Lower leg skin (tissue), 4 donors: ENCODE measurements around the gene CACNA1H. TPM values are rescaled to one million over a fixed set of nuclear protein-coding genes. Genes with fewer than 3 reads are reported as not detected.

Experiments used
- DNase-seq, 2 donors: peaks; one replicate each; pipeline ENCODE4 v3.0.0-alpha.2; 2019; ENCODE audit warnings: low spot score in 2 of 2
- H3K4me3 ChIP-seq: fragments of 200-600 bp; sonication (generic); 2 replicates; pipeline ENCODE4 v1.5.1; 2017; ENCODE audit warnings: mild to moderate bottlenecking, low read depth; ENCODE audit not compliant: poor library complexity, severe bottlenecking
- CTCF ChIP-seq, 3 donors: fragments of 450-650 bp; IDR thresholded peaks; one replicate each; pipeline ENCODE4 v1.5.1; 2016; ENCODE audit warnings: antibody characterized with exemption in 3 of 3, mild to moderate bottlenecking in 3 of 3, moderate library complexity in 2 of 3
- POLR2A ChIP-seq, 2 donors: fragments of 450-650 bp; IDR thresholded peaks; one replicate each; pipeline ENCODE4 v1.6.1; 2016 to 2017; ENCODE audit warnings: antibody characterized with exemption in 2 of 2, mild to moderate bottlenecking in 1 of 2, moderate library complexity in 1 of 2
- WGBS, 2 donors: methylation state at CpG; one replicate each; pipeline ENCODE4 v1.1.5; 2018; 5-methylcytosine and 5-hydroxymethylcytosine counted together
- intact Hi-C: fragments of 100-400 bp; cut with DNase I; formaldehyde crosslinking; loops from one replicate; pipeline ENCODE4 v1.15.0; 2023; ENCODE audit warnings: low total_unique reads
- total RNA-seq, 4 donors: library from RNA; depleted of rRNA; stranded (reverse); fragments of >200 nt; gene quantifications; one replicate each; pipeline ENCODE4 v1.1.0, GENCODE V29; 2016

Gene CACNA1H
- total RNA-seq, 4 donors from 2014 or later = 29.3 to 151 (median 72.1) TPM

DNA sequence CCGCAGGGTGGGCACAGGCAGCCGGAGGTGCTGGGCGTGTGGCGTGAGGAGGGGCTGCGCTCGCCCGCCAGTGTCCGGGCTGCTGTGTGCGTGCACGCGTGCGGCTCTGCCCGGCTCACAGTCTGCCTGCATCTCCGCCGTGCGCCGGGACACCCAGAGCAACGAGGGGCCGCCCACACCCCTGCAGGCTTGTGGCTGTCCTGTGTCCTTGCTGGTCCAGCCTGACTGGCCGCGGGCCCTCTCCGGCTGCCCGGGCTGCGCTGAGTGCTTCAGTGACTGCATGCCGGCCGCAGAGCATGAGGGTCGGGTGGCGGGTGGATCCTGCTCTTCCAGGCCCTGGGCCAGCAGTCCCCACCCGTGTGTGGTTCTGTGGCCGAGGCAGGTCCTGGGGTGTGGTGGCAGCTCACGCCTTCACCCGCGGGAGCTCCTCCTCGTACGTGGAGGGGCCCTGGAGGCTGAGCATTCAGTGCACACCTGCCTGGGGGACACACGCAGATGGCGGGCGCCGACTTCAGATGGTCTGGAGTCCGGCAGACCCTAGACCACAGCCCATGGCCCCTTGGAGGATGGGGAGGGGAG lies 59.8 kb downstream of the CACNA1H start:
- intact Hi-C loops = no loop called here
- TF ChIP-seq CTCF (IDR thresholded peaks at IDR 0.05) = no peak
- no peak for DNase-seq
- no peak overlapping the region for H3K4me3 ChIP-seq
- 77 to 84% methylated on average over 14 to 26 of the region's 40 CpGs for WGBS, 2 donors

- no peak for TF ChIP-seq CTCF (IDR thresholded peaks at IDR 0.05)
- no peak for DNase-seq
- WGBS, 2 donors = 73 to 77% methylated on average over 4 to 8 of the region's 8 CpGs
- no peak overlapping the region for H3K4me3 ChIP-seq
- intact Hi-C loops = no loop called here
Observed at GRCh38 chr16:1213231-1213630, 60.3 kb downstream of the CACNA1H start.

DNA sequence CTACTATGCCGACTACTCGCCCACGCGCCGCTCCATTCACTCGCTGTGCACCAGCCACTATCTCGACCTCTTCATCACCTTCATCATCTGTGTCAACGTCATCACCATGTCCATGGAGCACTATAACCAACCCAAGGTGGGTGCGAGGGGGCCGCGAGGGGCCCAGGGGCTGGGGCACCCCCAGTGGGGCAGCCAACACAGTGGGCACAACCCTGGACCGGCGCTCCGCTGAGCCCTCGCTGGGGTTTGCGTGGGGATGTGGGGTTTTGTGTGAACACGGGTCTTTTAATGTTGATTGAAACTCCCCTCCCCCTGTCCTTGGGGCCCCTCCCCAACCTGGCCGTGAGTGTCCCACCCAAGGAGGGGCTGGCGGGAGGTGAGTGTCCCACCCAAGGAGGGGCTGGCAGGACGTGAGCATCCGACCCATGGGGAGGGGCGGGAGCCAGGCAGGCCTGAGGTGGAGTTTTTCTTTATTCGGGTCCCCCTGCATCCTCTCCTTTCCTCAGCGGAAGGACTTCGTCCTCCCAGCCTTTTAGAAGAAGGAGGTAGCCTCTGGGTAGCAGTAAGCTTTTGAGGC lies 61.0 kb downstream of the CACNA1H start:
- no peak for TF ChIP-seq CTCF (IDR thresholded peaks at IDR 0.05)
- TF ChIP-seq POLR2A (IDR thresholded peaks at IDR 0.05) = no peak
- intact Hi-C loops = no loop called here
- WGBS, 2 donors = 77 to 84% methylated on average over 25 of the region's 25 CpGs
- no peak overlapping the region for H3K4me3 ChIP-seq
- no peak for DNase-seq

- WGBS, 2 donors = 80 to 84% methylated on average over 3 to 9 of the region's 16 CpGs
- intact Hi-C loops = no loop called here
- DNase-seq = no peak
- TF ChIP-seq POLR2A (IDR thresholded peaks at IDR 0.05) = no peak
- TF ChIP-seq CTCF (IDR thresholded peaks at IDR 0.05) = no peak
- H3K4me3 ChIP-seq = no peak overlapping the region
Observed at GRCh38 chr16:1214719-1215118, 61.8 kb downstream of the CACNA1H start.

GRCh38 chr16:1215574-1216295 lies 62.8 kb downstream of the CACNA1H start:
- TF ChIP-seq POLR2A (IDR thresholded peaks at IDR 0.05) (no peak), CTCF (IDR thresholded peaks at IDR 0.05) (no peak)
- DNase-seq = no peak
- intact Hi-C loops = no loop called here
- WGBS, 2 donors = 76 to 80% methylated on average over 26 to 29 of the region's 32 CpGs
- no peak overlapping the region for H3K4me3 ChIP-seq
